Hepatocyte (in vitro differentiated cells): Measurements from ENCODE around the gene TGFB1I1. TPM values are rescaled to one million over a fixed set of nuclear protein-coding genes. Genes with fewer than 3 reads are reported as not detected.
"Not testable (repeated sequence)": the region's sequence is repeated elsewhere in the genome, so short reads cannot be mapped to it uniquely, and the experiment has no call there.

ENCODE experiments used
- DNase-seq: peaks from one replicate; pipeline ENCODE4 v3.0.0-alpha.2; 2016; ENCODE audit warnings: low spot score
- H2AFZ ChIP-seq: fragments of 200-600 bp; sonication (generic); 2 replicates; pipeline ENCODE4 v1.6.0; 2016; ENCODE audit warnings: antibody characterized with exemption, mild to moderate bottlenecking
- H3K27ac ChIP-seq: fragments of 200-600 bp; sonication (generic); 2 replicates; pipeline ENCODE4 v1.5.1; 2016; ENCODE audit warnings: mild to moderate bottlenecking
- H3K27me3 ChIP-seq: fragments of 200-600 bp; sonication (generic); 2 replicates; pipeline ENCODE4 v1.6.1; 2016
- H3K36me3 ChIP-seq: fragments of 200-600 bp; sonication (generic); replicated peaks from 2 replicates; pipeline ENCODE4 v1.5.1; 2016; ENCODE audit warnings: low read depth; ENCODE audit not compliant: insufficient read depth
- H3K4me1 ChIP-seq: fragments of 200-600 bp; sonication (generic); 2 replicates; pipeline ENCODE4 v1.5.1; 2016; ENCODE audit warnings: mild to moderate bottlenecking, moderate library complexity; ENCODE audit not compliant: insufficient read depth
- H3K4me2 ChIP-seq: fragments of 200-600 bp; sonication (generic); 2 replicates; pipeline ENCODE4 v1.6.0; 2016
- H3K4me3 ChIP-seq: fragments of 200-600 bp; sonication (generic); 2 replicates; pipeline ENCODE4 v1.5.1; 2016; ENCODE audit warnings: mild to moderate bottlenecking
- H3K79me2 ChIP-seq: fragments of 200-600 bp; sonication (generic); 2 replicates; pipeline ENCODE4 v1.6.0; 2017; ENCODE audit warnings: mild to moderate bottlenecking
- H3K9me2 ChIP-seq: fragments of 200-600 bp; sonication (generic); replicated peaks from 2 replicates; pipeline ENCODE4 v1.6.0; 2017; ENCODE audit warnings: mild to moderate bottlenecking; ENCODE audit not compliant: insufficient read depth
- H3K9me3 ChIP-seq: fragments of 200-600 bp; sonication (generic); 2 replicates; pipeline ENCODE4 v1.5.1; 2016; ENCODE audit warnings: low read depth, mild to moderate bottlenecking
- H4K20me1 ChIP-seq: fragments of 200-600 bp; sonication (generic); 2 replicates; pipeline ENCODE4 v1.6.0; 2016; ENCODE audit warnings: mild to moderate bottlenecking; ENCODE audit not compliant: insufficient read depth, poor library complexity, severe bottlenecking
- EZH2 ChIP-seq: fragments of 200-600 bp; sonication (generic); IDR thresholded peaks from 2 replicates; pipeline ENCODE4 v1.6.1; 2016; ENCODE audit warnings: antibody characterized with exemption, mild to moderate bottlenecking, borderline replicate concordance
- EZH2phosphoT487 ChIP-seq: fragments of 200-600 bp; sonication (generic); IDR thresholded peaks from one replicate; pipeline ENCODE4 v1.6.1; 2018; ENCODE audit warnings: antibody characterized with exemption, mild to moderate bottlenecking, low read depth, moderate library complexity; ENCODE audit not compliant: unreplicated experiment, severe bottlenecking
- WGBS: methylation state at CpG from one replicate; pipeline ENCODE4 v1.1.6; 2016; ENCODE audit warnings: low lambda C conversion rate; ENCODE audit errors: missing lambda C conversion rate; 5-methylcytosine and 5-hydroxymethylcytosine counted together
- polyA plus RNA-seq: library from polyadenylated mRNA; unstranded; fragments of >200 nt; fragmentation: Nextera tagmentation; extraction: Ambion mirVana; gene quantifications from 2 replicates; pipeline ENCODE4 v1.2.1, GENCODE V29; 2016
- total RNA-seq: library from RNA; depleted of rRNA; stranded (reverse); fragments of >200 nt; gene quantifications from 2 replicates; pipeline ENCODE4 v1.2.3, GENCODE V29; 2014
- TF ChIP-seq, protein P1 (sequence below): fragments of 200-600 bp; sonication (generic); IDR thresholded peaks from 2 replicates; pipeline ENCODE4 v1.5.1; 2016; ENCODE audit warnings: antibody characterized with exemption, mild to moderate bottlenecking; ENCODE audit not compliant: poor library complexity

Gene TGFB1I1
- total and polyA plus RNA-seq, 2 experiments from 2014 or later, result 15.7 to 34.8 TPM

GRCh38 chr16:31439519-31439918, 32.4 kb upstream of the TGFB1I1 start:
- Histone ChIP-seq H3K9me2 (no peaks in the 10 kb centered on the region), H3K9me3 (no peaks in the 10 kb centered on the region), H3K27me3 (no peaks in the 10 kb centered on the region), H2AFZ (no peak overlapping the region), H3K27ac (no peak overlapping the region), H3K4me2 (no peak overlapping the region), H3K36me3 (no peaks in the 10 kb centered on the region), H3K4me1 (peaks cover 4% of the 10 kb centered on the region), H3K79me2 (no peaks in the 10 kb centered on the region), H4K20me1 (no peaks in the 10 kb centered on the region), H3K4me3 (no peak overlapping the region)
- no peak for DNase-seq
- no peak for TF ChIP-seq EZH2phosphoT487
- TF ChIP-seq EZH2, result no peak
- 92% methylated on average over 3 of the region's 3 CpGs for WGBS

- 84% methylated on average over 4 of the region's 4 CpGs for WGBS
- Histone ChIP-seq H4K20me1 (no peaks in the 10 kb centered on the region), H3K4me2 (no peak overlapping the region), H3K27ac (no peak overlapping the region), H3K4me3 (no peak overlapping the region), H3K4me1 (peaks cover 4% of the 10 kb centered on the region), H3K36me3 (no peaks in the 10 kb centered on the region), H3K79me2 (no peaks in the 10 kb centered on the region), H3K9me3 (no peaks in the 10 kb centered on the region), H2AFZ (no peak overlapping the region), H3K27me3 (no peaks in the 10 kb centered on the region), H3K9me2 (no peaks in the 10 kb centered on the region)
- no peak for DNase-seq
- TF ChIP-seq, protein P1, sequence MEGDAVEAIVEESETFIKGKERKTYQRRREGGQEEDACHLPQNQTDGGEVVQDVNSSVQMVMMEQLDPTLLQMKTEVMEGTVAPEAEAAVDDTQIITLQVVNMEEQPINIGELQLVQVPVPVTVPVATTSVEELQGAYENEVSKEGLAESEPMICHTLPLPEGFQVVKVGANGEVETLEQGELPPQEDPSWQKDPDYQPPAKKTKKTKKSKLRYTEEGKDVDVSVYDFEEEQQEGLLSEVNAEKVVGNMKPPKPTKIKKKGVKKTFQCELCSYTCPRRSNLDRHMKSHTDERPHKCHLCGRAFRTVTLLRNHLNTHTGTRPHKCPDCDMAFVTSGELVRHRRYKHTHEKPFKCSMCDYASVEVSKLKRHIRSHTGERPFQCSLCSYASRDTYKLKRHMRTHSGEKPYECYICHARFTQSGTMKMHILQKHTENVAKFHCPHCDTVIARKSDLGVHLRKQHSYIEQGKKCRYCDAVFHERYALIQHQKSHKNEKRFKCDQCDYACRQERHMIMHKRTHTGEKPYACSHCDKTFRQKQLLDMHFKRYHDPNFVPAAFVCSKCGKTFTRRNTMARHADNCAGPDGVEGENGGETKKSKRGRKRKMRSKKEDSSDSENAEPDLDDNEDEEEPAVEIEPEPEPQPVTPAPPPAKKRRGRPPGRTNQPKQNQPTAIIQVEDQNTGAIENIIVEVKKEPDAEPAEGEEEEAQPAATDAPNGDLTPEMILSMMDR, result no peak
- TF ChIP-seq EZH2, result no peak
- TF ChIP-seq EZH2phosphoT487, result no peak
Measured at GRCh38 chr16:31440516-31441184, 31.3 kb upstream of the TGFB1I1 start.

DNA sequence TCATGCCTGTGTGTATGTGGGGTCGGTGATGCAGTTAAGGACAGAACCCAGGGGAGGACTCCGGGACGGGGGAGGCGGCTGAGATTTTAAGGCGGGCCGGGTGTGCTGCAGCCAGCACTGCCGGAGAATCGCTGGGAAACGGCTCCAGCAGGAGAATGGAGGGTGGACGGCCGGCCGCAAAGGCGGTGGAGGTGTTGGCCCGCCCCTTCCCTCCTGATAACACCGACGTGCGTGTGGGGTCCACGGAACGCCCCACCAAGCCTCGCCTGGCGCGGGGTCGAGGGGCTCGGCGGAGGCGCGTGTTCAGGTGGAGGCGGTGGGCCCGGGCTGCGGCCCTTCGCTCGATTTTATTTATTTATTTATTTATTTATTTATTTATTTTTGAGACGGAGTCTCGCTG, 30.0 kb upstream of the TGFB1I1 start:
- no peak for DNase-seq
- peak overlapping the region; percentile 73 for H3K4me2 ChIP-seq
- H4K20me1 ChIP-seq, result no peaks in the 10 kb centered on the region
- peaks cover 4% of the 10 kb centered on the region for H3K4me1 ChIP-seq
- H2AFZ ChIP-seq, result peak overlapping the region; percentile 58
- H3K9me2 ChIP-seq, result no peaks in the 10 kb centered on the region
- H3K27me3 ChIP-seq, result no peaks in the 10 kb centered on the region
- no peak for TF ChIP-seq EZH2phosphoT487
- TF ChIP-seq, protein P1, result no peak
- no peak for TF ChIP-seq EZH2
- no peaks in the 10 kb centered on the region for H3K36me3 ChIP-seq
- WGBS, result 92% methylated on average over 34 of the region's 34 CpGs
- no peaks in the 10 kb centered on the region for H3K9me3 ChIP-seq
- peak overlapping the region; percentile 71 for H3K4me3 ChIP-seq
- H3K79me2 ChIP-seq, result no peaks in the 10 kb centered on the region
- peak overlapping the region; percentile 95 for H3K27ac ChIP-seq

- H3K27ac ChIP-seq, H4K20me1 ChIP-seq, H3K9me3 ChIP-seq, H3K4me1 ChIP-seq, H2AFZ ChIP-seq, DNase-seq, H3K4me3 ChIP-seq, H3K9me2 ChIP-seq, H3K27me3 ChIP-seq, H3K4me2 ChIP-seq, H3K36me3 ChIP-seq, H3K79me2 ChIP-seq: not testable (repeated sequence)
- WGBS, result 85% methylated on average over 6 of the region's 6 CpGs
Measured at GRCh38 chr16:31445931-31446330, 26.0 kb upstream of the TGFB1I1 start.
